Type B pancreatic cell (in vitro differentiated cells): ENCODE results near the gene SNX1. TPM values are rescaled to one million over a fixed set of nuclear protein-coding genes. Genes with fewer than 3 reads are reported as not detected.

ENCODE experiments used
- DNase-seq: peaks from one replicate; pipeline ENCODE4 v3.0.0; 2021; ENCODE audit warnings: mixed read lengths; ENCODE audit not compliant: unreplicated experiment; ENCODE audit errors: extremely low spot score
- H3K27ac Mint-ChIP-seq: 2 replicates; pipeline ENCODE4 v1.8.0; 2021; ENCODE audit warnings: mild to moderate bottlenecking, mixed read lengths
- H3K27me3 Mint-ChIP-seq: 2 replicates; pipeline ENCODE4 v1.8.0; 2021; ENCODE audit warnings: mixed read lengths
- H3K36me3 Mint-ChIP-seq: 2 replicates; pipeline ENCODE4 v1.8.0; 2021; ENCODE audit warnings: mixed read lengths
- H3K4me1 Mint-ChIP-seq: one replicate; pipeline ENCODE4 v1.8.0; 2021; ENCODE audit warnings: mixed read lengths; ENCODE audit not compliant: unreplicated experiment
- H3K4me3 Mint-ChIP-seq: 2 replicates; pipeline ENCODE4 v1.8.0; 2021; ENCODE audit warnings: mild to moderate bottlenecking, mixed read lengths
- H3K9me3 Mint-ChIP-seq: 2 replicates; pipeline ENCODE4 v1.8.0; 2021; ENCODE audit warnings: mixed read lengths
- total RNA-seq: library from RNA; stranded (reverse); gene quantifications from 2 replicates; pipeline ENCODE4 v1.2.1, GENCODE V29; 2021; ENCODE audit warnings: low replicate concordance
- TF ChIP-seq, protein P1 (sequence below): fragments of 200-600 bp; sonication (generic); conservative IDR thresholded peaks from 2 replicates; pipeline ENCODE4 v1.5.0; 2021; ENCODE audit warnings: antibody characterized with exemption, mild to moderate bottlenecking

The SNX1 gene
- total RNA-seq, 1 donor from 2014 or later: 124 TPM

DNA sequence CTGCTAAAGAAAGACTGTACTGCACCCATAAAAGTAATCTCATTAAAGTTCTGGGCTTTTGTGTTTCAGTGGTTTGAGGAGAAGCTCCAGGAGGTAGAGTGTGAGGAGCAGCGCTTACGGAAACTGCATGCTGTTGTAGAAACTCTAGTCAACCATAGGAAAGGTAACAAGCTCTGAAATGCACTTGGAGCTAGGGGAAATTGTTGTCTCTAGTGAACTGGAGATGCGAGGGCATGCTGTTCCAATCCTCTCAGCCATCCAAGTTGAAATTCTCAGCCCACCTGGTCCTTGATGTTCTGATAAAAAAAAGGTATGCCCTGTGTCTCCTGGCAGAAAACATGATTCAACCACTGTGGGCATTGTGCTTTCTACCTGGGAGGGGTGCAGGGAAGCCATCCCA, 34.4 kb downstream of the SNX1 start:
- Mint-ChIP-seq H3K27me3 (no peaks in the 10 kb centered on the region), H3K4me1 (no peaks in the 10 kb centered on the region), H3K9me3 (no peaks in the 10 kb centered on the region), H3K36me3 (peaks cover 39% of the 10 kb centered on the region), H3K4me3 (no peak overlapping the region), H3K27ac (no peak overlapping the region)
- no peak for DNase-seq
- TF ChIP-seq, protein P1, sequence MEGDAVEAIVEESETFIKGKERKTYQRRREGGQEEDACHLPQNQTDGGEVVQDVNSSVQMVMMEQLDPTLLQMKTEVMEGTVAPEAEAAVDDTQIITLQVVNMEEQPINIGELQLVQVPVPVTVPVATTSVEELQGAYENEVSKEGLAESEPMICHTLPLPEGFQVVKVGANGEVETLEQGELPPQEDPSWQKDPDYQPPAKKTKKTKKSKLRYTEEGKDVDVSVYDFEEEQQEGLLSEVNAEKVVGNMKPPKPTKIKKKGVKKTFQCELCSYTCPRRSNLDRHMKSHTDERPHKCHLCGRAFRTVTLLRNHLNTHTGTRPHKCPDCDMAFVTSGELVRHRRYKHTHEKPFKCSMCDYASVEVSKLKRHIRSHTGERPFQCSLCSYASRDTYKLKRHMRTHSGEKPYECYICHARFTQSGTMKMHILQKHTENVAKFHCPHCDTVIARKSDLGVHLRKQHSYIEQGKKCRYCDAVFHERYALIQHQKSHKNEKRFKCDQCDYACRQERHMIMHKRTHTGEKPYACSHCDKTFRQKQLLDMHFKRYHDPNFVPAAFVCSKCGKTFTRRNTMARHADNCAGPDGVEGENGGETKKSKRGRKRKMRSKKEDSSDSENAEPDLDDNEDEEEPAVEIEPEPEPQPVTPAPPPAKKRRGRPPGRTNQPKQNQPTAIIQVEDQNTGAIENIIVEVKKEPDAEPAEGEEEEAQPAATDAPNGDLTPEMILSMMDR: no peak

GRCh38 chr15:64131547-64131946, 35.8 kb downstream of the SNX1 start:
- TF ChIP-seq, protein P1: no peak
- H3K4me1 Mint-ChIP-seq: no peaks in the 10 kb centered on the region
- H3K4me3 Mint-ChIP-seq: no peak overlapping the region
- no peak overlapping the region for H3K27ac Mint-ChIP-seq
- H3K9me3 Mint-ChIP-seq: no peaks in the 10 kb centered on the region
- DNase-seq: no peak
- no peaks in the 10 kb centered on the region for H3K27me3 Mint-ChIP-seq
- H3K36me3 Mint-ChIP-seq: peaks cover 35% of the 10 kb centered on the region

GRCh38 chr15:64132217-64132616, 36.4 kb downstream of the SNX1 start:
- TF ChIP-seq, protein P1: no peak
- Mint-ChIP-seq H3K9me3 (no peaks in the 10 kb centered on the region), H3K4me1 (no peaks in the 10 kb centered on the region), H3K27ac (no peak overlapping the region), H3K36me3 (peaks cover 35% of the 10 kb centered on the region), H3K27me3 (no peaks in the 10 kb centered on the region), H3K4me3 (no peak overlapping the region)
- no peak for DNase-seq

- peaks cover 24% of the 10 kb centered on the region for H3K36me3 Mint-ChIP-seq
- H3K4me3 Mint-ChIP-seq: no peak overlapping the region
- no peaks in the 10 kb centered on the region for H3K4me1 Mint-ChIP-seq
- H3K9me3 Mint-ChIP-seq: no peaks in the 10 kb centered on the region
- no peaks in the 10 kb centered on the region for H3K27me3 Mint-ChIP-seq
- DNase-seq: no peak
- H3K27ac Mint-ChIP-seq: no peak overlapping the region
- TF ChIP-seq, protein P1: no peak
Measured at GRCh38 chr15:64133623-64134344, 38.0 kb downstream of the SNX1 start.

DNA sequence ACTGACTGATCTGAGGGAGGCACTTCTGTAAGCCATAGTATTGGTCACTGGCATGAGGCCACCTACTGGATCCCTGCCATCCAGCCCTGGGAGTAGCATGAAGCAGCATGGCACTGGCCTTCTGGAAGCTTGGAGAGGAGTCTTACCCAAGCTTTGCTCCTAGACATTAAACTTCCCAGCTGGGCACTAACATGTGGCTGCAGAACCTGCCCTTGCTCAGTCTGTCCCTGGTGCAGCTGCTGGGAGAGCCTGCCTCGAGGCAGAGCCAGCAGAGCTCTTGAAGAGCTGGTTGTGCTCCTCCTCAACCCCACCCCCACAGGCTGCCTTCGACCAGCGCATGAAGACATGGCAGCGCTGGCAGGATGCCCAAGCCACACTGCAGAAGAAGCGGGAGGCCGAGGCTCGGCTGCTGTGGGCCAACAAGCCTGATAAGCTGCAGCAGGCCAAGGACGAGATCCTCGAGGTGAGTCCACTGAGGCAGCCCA, 38.6 kb downstream of the SNX1 start:
- no peak overlapping the region for H3K27ac Mint-ChIP-seq
- H3K4me1 Mint-ChIP-seq: no peaks in the 10 kb centered on the region
- peaks cover 24% of the 10 kb centered on the region for H3K36me3 Mint-ChIP-seq
- H3K9me3 Mint-ChIP-seq: no peaks in the 10 kb centered on the region
- no peaks in the 10 kb centered on the region for H3K27me3 Mint-ChIP-seq
- no peak for DNase-seq
- H3K4me3 Mint-ChIP-seq: no peak overlapping the region
- TF ChIP-seq, protein P1: no peak
